ENCODE measurements around the gene RASSF4. TPM values are rescaled to one million over a fixed set of nuclear protein-coding genes. Genes with fewer than 3 reads are reported as not detected.

RASSF4 gene
- total RNA-seq, 1 experiment from 2014 or later: 11.5 TPM

DNA sequence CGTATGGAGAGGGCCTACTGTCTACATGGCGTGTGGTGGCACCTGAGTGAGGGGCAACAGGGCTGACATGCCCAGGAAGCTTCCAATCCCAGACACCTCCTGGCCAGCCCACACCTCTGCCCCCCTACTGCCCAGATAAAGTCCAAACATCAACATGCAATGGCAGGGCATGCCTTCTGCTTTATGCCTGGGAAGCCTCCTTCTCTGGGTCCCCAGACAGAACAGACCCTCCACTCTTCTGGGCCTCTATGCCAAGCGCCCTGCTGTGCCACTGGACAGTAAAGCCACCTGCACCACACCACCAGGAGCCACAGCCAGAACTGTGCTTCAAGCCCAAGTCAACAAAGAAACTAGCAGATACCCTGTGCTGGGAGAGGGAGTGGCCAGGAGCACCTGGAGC is 36.0 kb upstream of the RASSF4 start:
- Histone ChIP-seq H2BK12ac (ENCODE audit: insufficient read length, low read depth, low read length) (no peak overlapping the region), H3K23me2 (ENCODE audit: insufficient read length, low read depth, low read length, poor library complexity, severe bottlenecking) (no peaks in the 10 kb centered on the region), H4K8ac (replicated peaks; ENCODE audit: insufficient read length, low read depth, low read length) (no peak overlapping the region), H3K27ac (ENCODE audit: insufficient read length, low read depth, low read length) (no peak overlapping the region), H3K4me1 (ENCODE audit: insufficient read depth, low read length) (no peaks in the 10 kb centered on the region), H4K5ac (ENCODE audit: insufficient read length, low read depth, low read length) (no peak overlapping the region), H3T11ph (ENCODE audit: low read length) (no peak overlapping the region), H2BK5ac (ENCODE audit: insufficient read length, low read length) (no peak overlapping the region), H4K20me1 (ENCODE audit: control insufficient read depth, insufficient read depth, insufficient read length) (no peaks in the 10 kb centered on the region), H3K14ac (ENCODE audit: insufficient read depth, low read length) (no peak overlapping the region), H3K23ac (ENCODE audit: insufficient read length, low read depth, low read length) (no peak overlapping the region), H3K56ac (ENCODE audit: insufficient read length, low read depth, low read length) (no peak overlapping the region), H3K18ac (ENCODE audit: insufficient read length, low read depth, low read length) (no peak overlapping the region), H2BK20ac (ENCODE audit: low read depth, low read length, poor library complexity, severe bottlenecking) (no peak overlapping the region), H2AFZ (ENCODE audit: low read length) (no peak overlapping the region), H2BK15ac (ENCODE audit: low read depth, low read length) (no peak overlapping the region), H3K9ac (ENCODE audit: extremely low read depth, insufficient read length, low read length) (no peak overlapping the region), H4K91ac (ENCODE audit: insufficient read length, low read depth, low read length) (no peak overlapping the region), H3K9me3 (ENCODE audit: control insufficient read depth, low read depth, low read length) (no peaks in the 10 kb centered on the region), H3K27me3 (ENCODE audit: insufficient read depth, low read length) (no peaks in the 10 kb centered on the region), H2AK5ac (ENCODE audit: insufficient read length, low read length) (no peak overlapping the region), H3K4ac (ENCODE audit: low read depth, low read length) (no peak overlapping the region), H3K79me1 (ENCODE audit: insufficient read depth, low read depth, low read length, poor library complexity, severe bottlenecking) (no peaks in the 10 kb centered on the region), H2BK120ac (ENCODE audit: low read depth, low read length, poor library complexity, severe bottlenecking) (no peak overlapping the region), H3K79me2 (ENCODE audit: insufficient read depth, low read length) (no peaks in the 10 kb centered on the region), H3K4me2 (ENCODE audit: insufficient read depth, insufficient read length, low read length) (no peak overlapping the region)
- Mint-ChIP-seq H3K27ac (no peak overlapping the region), H3K4me1 (peaks cover 0 to 5% of the 10 kb centered on the region in 2 experiments; a peak in 2 of 4 replicates), H3K9me3 (no peaks in the 10 kb centered on the region; a peak in 2 of 5 replicates), H3K27me3 (ENCODE audit: low read depth) (peaks cover 20% of the 10 kb centered on the region), H3K4me3 (no peak overlapping the region), H3K36me3 (ENCODE audit: insufficient read depth in 1 of 3, low read depth in 3 of 3) (no peaks in the 10 kb centered on the region)
- whole genome bisulfite sequencing (ENCODE audit: extremely low coverage, insufficient read length, low lambda C conversion rate): no CpG with 5 or more reads among the region's 3 CpGs
- DNase-seq: no peak
- no peak for TF ChIP-seq CTCF (conservative IDR thresholded peaks at IDR 0.05)
